ENCODE results near the gene KRT37.

Gene KRT37

GRCh38 chr17:41449008-41449407 lies 24.6 kb upstream of the KRT37 start:
- TF ChIP-seq, protein P1, sequence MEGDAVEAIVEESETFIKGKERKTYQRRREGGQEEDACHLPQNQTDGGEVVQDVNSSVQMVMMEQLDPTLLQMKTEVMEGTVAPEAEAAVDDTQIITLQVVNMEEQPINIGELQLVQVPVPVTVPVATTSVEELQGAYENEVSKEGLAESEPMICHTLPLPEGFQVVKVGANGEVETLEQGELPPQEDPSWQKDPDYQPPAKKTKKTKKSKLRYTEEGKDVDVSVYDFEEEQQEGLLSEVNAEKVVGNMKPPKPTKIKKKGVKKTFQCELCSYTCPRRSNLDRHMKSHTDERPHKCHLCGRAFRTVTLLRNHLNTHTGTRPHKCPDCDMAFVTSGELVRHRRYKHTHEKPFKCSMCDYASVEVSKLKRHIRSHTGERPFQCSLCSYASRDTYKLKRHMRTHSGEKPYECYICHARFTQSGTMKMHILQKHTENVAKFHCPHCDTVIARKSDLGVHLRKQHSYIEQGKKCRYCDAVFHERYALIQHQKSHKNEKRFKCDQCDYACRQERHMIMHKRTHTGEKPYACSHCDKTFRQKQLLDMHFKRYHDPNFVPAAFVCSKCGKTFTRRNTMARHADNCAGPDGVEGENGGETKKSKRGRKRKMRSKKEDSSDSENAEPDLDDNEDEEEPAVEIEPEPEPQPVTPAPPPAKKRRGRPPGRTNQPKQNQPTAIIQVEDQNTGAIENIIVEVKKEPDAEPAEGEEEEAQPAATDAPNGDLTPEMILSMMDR (conservative IDR thresholded peaks at IDR 0.05; ENCODE audit: control insufficient read depth, insufficient read depth, low read depth, low read length) = no peak
- no peak overlapping the region for H3K4me3 ChIP-seq (ENCODE audit: control insufficient read depth, low read depth, low read length)
- DNase-seq (ENCODE audit: low read depth) = no peak

DNA sequence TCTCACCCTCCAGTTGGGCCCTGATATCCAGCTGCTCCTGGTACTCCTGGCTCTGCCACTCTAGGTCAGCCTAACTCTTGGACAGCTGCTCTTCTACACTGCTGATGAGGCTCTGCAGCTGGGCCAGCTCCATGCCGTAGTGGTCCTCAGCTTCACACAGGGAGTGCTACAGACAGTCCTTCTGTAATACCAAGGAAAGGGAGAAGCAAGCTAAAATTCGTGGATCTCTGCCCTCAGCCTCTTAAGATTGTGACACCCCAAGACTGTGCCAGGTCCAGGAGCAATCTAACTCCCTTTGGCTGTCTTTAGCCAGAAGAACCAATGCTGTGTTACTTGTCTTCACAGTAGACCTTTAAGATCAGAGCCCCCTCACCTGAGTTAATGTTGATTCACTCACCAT lies 24.1 kb upstream of the KRT37 start:
- no peak for DNase-seq (ENCODE audit: low read depth)
- TF ChIP-seq, protein P1 (conservative IDR thresholded peaks at IDR 0.05; ENCODE audit: control insufficient read depth, insufficient read depth, low read depth, low read length) = no peak
- no peak overlapping the region for H3K4me3 ChIP-seq (ENCODE audit: control insufficient read depth, low read depth, low read length)

DNA sequence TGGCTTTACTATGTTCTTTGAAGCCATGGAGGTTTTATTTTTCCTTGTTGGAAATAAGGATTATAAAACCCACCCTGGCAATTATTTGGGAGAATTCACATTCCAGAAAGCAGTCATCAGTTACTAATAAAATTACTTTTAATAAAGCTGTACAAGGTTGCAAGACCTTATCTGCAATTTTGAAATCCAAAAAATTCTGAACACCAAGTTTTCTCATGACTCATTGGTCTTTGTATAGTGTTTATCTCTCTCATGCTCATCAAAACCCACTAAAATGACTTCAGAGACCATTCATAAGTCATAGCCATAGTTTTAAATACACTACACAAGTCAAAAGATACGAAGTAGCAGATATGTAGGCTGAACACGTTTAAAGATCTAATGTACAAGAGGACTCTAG lies 22.4 kb upstream of the KRT37 start:
- DNase-seq (ENCODE audit: low read depth) = peak; percentile 28
- TF ChIP-seq, protein P1 (conservative IDR thresholded peaks at IDR 0.05; ENCODE audit: control insufficient read depth, insufficient read depth, low read depth, low read length) = no peak

DNA sequence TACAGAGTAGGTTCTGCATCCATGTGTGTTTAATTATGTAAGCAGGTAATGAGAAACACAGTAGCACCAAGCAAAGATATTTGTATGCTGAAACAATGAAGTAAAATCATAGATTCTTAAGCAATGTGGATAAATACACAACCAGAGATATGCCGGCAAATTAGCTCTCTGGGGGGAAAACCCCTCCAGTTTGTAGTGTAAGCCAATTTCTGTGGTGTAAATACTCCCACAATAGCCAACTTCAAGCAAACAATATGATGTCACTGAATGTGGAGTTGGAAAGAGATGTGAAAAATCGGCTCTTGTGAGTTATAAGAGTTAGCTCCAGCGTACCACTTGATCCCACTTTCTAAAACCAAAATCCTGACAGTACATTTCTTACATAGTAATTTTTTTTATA lies 20.3 kb upstream of the KRT37 start:
- no peak for DNase-seq (ENCODE audit: low read depth)
- H3K4me3 ChIP-seq (ENCODE audit: control insufficient read depth, low read depth, low read length) = no peak overlapping the region
- TF ChIP-seq, protein P1 (conservative IDR thresholded peaks at IDR 0.05; ENCODE audit: control insufficient read depth, insufficient read depth, low read depth, low read length) = no peak

More for the DNA sequence above, 22.4 kb upstream of the KRT37 start:
- no peak overlapping the region for H3K4me3 ChIP-seq (ENCODE audit: control insufficient read depth, low read depth, low read length)

GRCh38 chr17:41444186-41444585 lies 19.8 kb upstream of the KRT37 start:
- TF ChIP-seq, protein P1 (conservative IDR thresholded peaks at IDR 0.05; ENCODE audit: control insufficient read depth, insufficient read depth, low read depth, low read length) = no peak
- peak; percentile 37 for DNase-seq (ENCODE audit: low read depth)
- no peak overlapping the region for H3K4me3 ChIP-seq (ENCODE audit: control insufficient read depth, low read depth, low read length)

DNA sequence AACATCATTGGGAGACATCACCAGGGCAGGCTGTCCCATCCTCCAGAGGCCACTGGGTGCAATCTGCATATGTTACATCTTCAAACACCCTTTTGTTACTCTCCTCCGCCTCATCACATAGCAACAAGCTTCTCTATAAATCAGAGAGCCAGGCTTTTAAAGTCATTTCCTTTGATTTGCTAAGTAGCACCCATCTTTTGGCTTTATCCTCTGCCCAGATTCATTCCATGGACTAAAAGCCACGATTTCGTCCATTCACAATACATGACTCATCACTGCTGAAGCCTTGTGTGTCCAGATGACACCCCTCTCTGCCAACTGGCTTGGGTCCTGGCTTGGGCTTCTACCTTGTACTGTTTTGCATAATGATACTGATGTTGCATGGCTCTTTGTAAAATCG lies 18.4 kb upstream of the KRT37 start:
- no peak overlapping the region for H3K4me3 ChIP-seq (ENCODE audit: control insufficient read depth, low read depth, low read length)
- DNase-seq (ENCODE audit: low read depth) = peak; percentile 69
- TF ChIP-seq, protein P1 (conservative IDR thresholded peaks at IDR 0.05; ENCODE audit: control insufficient read depth, insufficient read depth, low read depth, low read length) = no peak

- TF ChIP-seq, protein P1 (conservative IDR thresholded peaks at IDR 0.05; ENCODE audit: control insufficient read depth, insufficient read depth, low read depth, low read length) = no peak
- no peak for DNase-seq (ENCODE audit: low read depth)
- H3K4me3 ChIP-seq (ENCODE audit: control insufficient read depth, low read depth, low read length) = no peak within 1 kb of the TSS
These were observed 16.2 kb upstream of the KRT37 start, which contains the start of gene KRT38 for GRCh38 chr17:41440531-41441033. Gene KRT38, minus strand, starts transcription at chr17:41440983. Its CDS starts 62 bp downstream, at chr17:41440921.

All from fibroblast of mammary gland (primary cell).